ENCODE measurements around the gene PTPN13. TPM values are rescaled to one million over a fixed set of nuclear protein-coding genes. Genes with fewer than 3 reads are reported as not detected.

PTPN13 gene
- total RNA-seq, 1 experiment from 2014 or later: 12.5 TPM

GRCh38 chr4:86744570-86744969 is 150.5 kb downstream of the PTPN13 start:
- in situ Hi-C loops (cut with HindIII; ENCODE audit: low pct_unique_long_range_greater_than_20kb, low sequenced_read_pairs): no loop called here
- H3K27ac ChIP-seq (ENCODE audit: low read length): no peak overlapping the region
- BruUV-seq (replicated peaks): no TSS peak
- H3K4me1 ChIP-seq (ENCODE audit: control insufficient read depth, insufficient read depth, low read length): no peaks in the 10 kb centered on the region
- no peaks in the 10 kb centered on the region; the same call in 1 of the 2 replicates for H3K36me3 ChIP-seq (ENCODE audit: control insufficient read depth, insufficient read depth, low read length)
- TF ChIP-seq REST (IDR thresholded peaks at IDR 0.05; ENCODE audit: insufficient read depth in 1 of 2, low read depth in 2 of 2, low read length in 1 of 2): no peak
- no peaks in the 10 kb centered on the region for H3K9me3 ChIP-seq (ENCODE audit: control insufficient read depth, insufficient read depth, low read depth, low read length)
- intact Hi-C loops (cut with micrococcal nuclease; ENCODE audit: unreplicated experiment): no loop called here
- DNase-seq (ENCODE audit: low read depth, low spot score) (no peak), ATAC-seq (no peak)
- no peak overlapping the region for H3K4me3 ChIP-seq (ENCODE audit: low read depth in 2 of 2, low read length in 2 of 2)
- POLR2A ChIA-PET: no interaction called here
- CTCF ChIA-PET: no interaction called here
- H3K27me3 ChIP-seq (ENCODE audit: control insufficient read depth, insufficient read depth, low read length): no peaks in the 10 kb centered on the region

GRCh38 chr4:86749121-86749520 is 155.0 kb downstream of the PTPN13 start:
- ATAC-seq (no peak), DNase-seq (ENCODE audit: low read depth, low spot score) (no peak)
- ChIA-PET CTCF (no interaction called here), POLR2A (no interaction called here)
- no peak overlapping the region for H3K27ac ChIP-seq (ENCODE audit: low read length)
- no peak overlapping the region for H3K4me3 ChIP-seq (ENCODE audit: low read depth in 2 of 2, low read length in 2 of 2)
- in situ Hi-C loops (cut with HindIII; ENCODE audit: low pct_unique_long_range_greater_than_20kb, low sequenced_read_pairs) (no loop called here), intact Hi-C loops (cut with micrococcal nuclease; ENCODE audit: unreplicated experiment) (no loop called here)
- TF ChIP-seq CTCF (IDR thresholded peaks at IDR 0.05) (no peak), TCF7L2 (IDR thresholded peaks at IDR 0.05; ENCODE audit: low read depth, low read length) (no peak), REST (IDR thresholded peaks at IDR 0.05; ENCODE audit: insufficient read depth in 1 of 2, low read depth in 2 of 2, low read length in 1 of 2) (no peak), SIN3A (IDR thresholded peaks at IDR 0.05; ENCODE audit: borderline replicate concordance, insufficient read depth, low read depth, low read length) (no peak), POLR2AphosphoS5 (IDR thresholded peaks at IDR 0.05; ENCODE audit: low read depth, low read length) (no peak)
- H3K36me3 ChIP-seq (ENCODE audit: control insufficient read depth, insufficient read depth, low read length): no peaks in the 10 kb centered on the region; the same call in 1 of the 2 replicates
- no peaks in the 10 kb centered on the region for H3K4me1 ChIP-seq (ENCODE audit: control insufficient read depth, insufficient read depth, low read length)
- H3K27me3 ChIP-seq (ENCODE audit: control insufficient read depth, insufficient read depth, low read length): no peaks in the 10 kb centered on the region
- BruUV-seq (replicated peaks): no TSS peak
- H3K9me3 ChIP-seq (ENCODE audit: control insufficient read depth, insufficient read depth, low read depth, low read length): no peaks in the 10 kb centered on the region

Measured in Panc1 (cell line).